GM18907 (cell line): ENCODE results near the gene IDUA.
"Not testable (repeated sequence)": the region's sequence is repeated elsewhere in the genome, so short reads cannot be mapped to it uniquely, and the experiment has no call there.

Experiments used
- ATAC-seq: cut with Tn5 transposase; IDR thresholded peaks from one replicate; pipeline ENCODE4 v1.9.1; 2021; ENCODE audit warnings: mild to moderate bottlenecking, moderate library complexity; ENCODE audit not compliant: unreplicated experiment

IDUA gene

GRCh38 chr4:966266-967112 lies 20.4 kb upstream of the IDUA start:
- ATAC-seq = no peak

- no peak for ATAC-seq
These were observed 19.4 kb upstream of the IDUA start for GRCh38 chr4:967113-968104.

GRCh38 chr4:968221-968620 lies 18.6 kb upstream of the IDUA start:
- ATAC-seq = no peak

- ATAC-seq = no peak
These were observed 18.0 kb upstream of the IDUA start for GRCh38 chr4:968621-969394.

GRCh38 chr4:970046-970745 lies 16.6 kb upstream of the IDUA start:
- ATAC-seq = no peak

- no peak for ATAC-seq
These were observed 15.9 kb upstream of the IDUA start for GRCh38 chr4:970854-971520.

GRCh38 chr4:971666-972500 lies 15.0 kb upstream of the IDUA start:
- no peak for ATAC-seq

GRCh38 chr4:972651-973424 lies 14.0 kb upstream of the IDUA start:
- peak; percentile 42 for ATAC-seq

- peak; percentile 55 for ATAC-seq
These were observed 13.1 kb upstream of the IDUA start, which contains the start of gene DGKQ for GRCh38 chr4:973431-974397. Gene DGKQ (minus strand): TSS chr4:973569. CDS start chr4:973482, 87 bp downstream.

- ATAC-seq = no peak
These were observed 12.2 kb upstream of the IDUA start for GRCh38 chr4:974668-975067.

- not testable (repeated sequence) for ATAC-seq
These were observed 10.8 kb upstream of the IDUA start for GRCh38 chr4:976016-976415.

GRCh38 chr4:978957-979701 lies 7.7 kb upstream of the IDUA start:
- ATAC-seq = no peak

- ATAC-seq = no peak
These were observed 4.6 kb upstream of the IDUA start for GRCh38 chr4:982291-982690.

GRCh38 chr4:982814-983213 lies 4.0 kb upstream of the IDUA start:
- ATAC-seq = no peak

GRCh38 chr4:984336-985054 lies 2.3 kb upstream of the IDUA start:
- no peak for ATAC-seq
